Esophagus squamous epithelium (tissue), 5 donors: ENCODE measurements around the gene MATN1. TPM values are rescaled to one million over a fixed set of nuclear protein-coding genes. Genes with fewer than 3 reads are reported as not detected.

Experiments used
- DNase-seq: peaks from one replicate; lab custom pipeline; 2025; lab: John Stamatoyannopoulos, UW
- H3K27ac ChIP-seq, 4 donors: fragments of 200-600 bp; sonication (generic); one replicate each; pipeline ENCODE4 v1.5.1; 2016 to 2019; ENCODE audit warnings: mild to moderate bottlenecking in 1 of 4
- H3K27me3 ChIP-seq, 4 donors: fragments of 200-600 bp; sonication (generic); 1 replicate in 3 of 4; 2 replicates in 1 of 4; pipeline versions ENCODE4 v1.5.1 to v1.6.0; 2017 to 2021; ENCODE audit warnings: antibody characterized with exemption in 1 of 4
- H3K36me3 ChIP-seq, 3 donors: fragments of 200-600 bp; sonication (generic); one replicate each; pipeline ENCODE4 v1.5.1; 2016 to 2019
- H3K4me1 ChIP-seq, 3 donors: fragments of 200-600 bp; sonication (generic); one replicate each; pipeline ENCODE4 v1.5.1; 2017 to 2019
- H3K4me3 ChIP-seq, 4 donors: fragments of 200-600 bp; sonication (generic); 1 replicate in 3 of 4; 2 replicates in 1 of 4; pipeline ENCODE4 v1.5.1; 2016 to 2019; ENCODE audit warnings: mild to moderate bottlenecking in 2 of 4, moderate library complexity in 1 of 4
- H3K9me3 ChIP-seq, 3 donors: fragments of 200-600 bp; sonication (generic); one replicate each; pipeline ENCODE4 v1.5.1; 2016 to 2019
- POLR2A ChIP-seq, 4 donors: fragments of 450-650 bp; IDR thresholded peaks; one replicate each; pipeline ENCODE4 v1.6.1; 2017; ENCODE audit warnings: antibody characterized with exemption in 4 of 4, mild to moderate bottlenecking in 4 of 4, moderate library complexity in 3 of 4
- WGBS, 2 donors: methylation state at CpG; one replicate each; pipeline ENCODE4 v1.1.5; 2018; 5-methylcytosine and 5-hydroxymethylcytosine counted together
- intact Hi-C: fragments of 100-400 bp; cut with DNase I; formaldehyde crosslinking; loops from one replicate; pipeline ENCODE4 v1.15.0; 2022
- total RNA-seq, 4 donors: library from RNA; depleted of rRNA; stranded (reverse); fragments of >200 nt; gene quantifications; one replicate each; pipeline ENCODE4 v1.1.0, GENCODE V29; 2016
- TF ChIP-seq, protein P1 (sequence below), 6 experiments: fragments of 450-650 bp in 4 of 6; fragments of 200-600 bp in 2 of 6; sonication (generic) in 2 of 6; IDR thresholded peaks; one replicate each; pipeline ENCODE4 v1.5.1; 2016 to 2019; ENCODE audit warnings: antibody characterized with exemption in 6 of 6, mild to moderate bottlenecking in 4 of 6, moderate library complexity in 4 of 6
- donor health status: DM: yes; HTN: yes; CAD: no.

Gene MATN1
- total RNA-seq, 4 donors from 2014 or later = not detected

DNA sequence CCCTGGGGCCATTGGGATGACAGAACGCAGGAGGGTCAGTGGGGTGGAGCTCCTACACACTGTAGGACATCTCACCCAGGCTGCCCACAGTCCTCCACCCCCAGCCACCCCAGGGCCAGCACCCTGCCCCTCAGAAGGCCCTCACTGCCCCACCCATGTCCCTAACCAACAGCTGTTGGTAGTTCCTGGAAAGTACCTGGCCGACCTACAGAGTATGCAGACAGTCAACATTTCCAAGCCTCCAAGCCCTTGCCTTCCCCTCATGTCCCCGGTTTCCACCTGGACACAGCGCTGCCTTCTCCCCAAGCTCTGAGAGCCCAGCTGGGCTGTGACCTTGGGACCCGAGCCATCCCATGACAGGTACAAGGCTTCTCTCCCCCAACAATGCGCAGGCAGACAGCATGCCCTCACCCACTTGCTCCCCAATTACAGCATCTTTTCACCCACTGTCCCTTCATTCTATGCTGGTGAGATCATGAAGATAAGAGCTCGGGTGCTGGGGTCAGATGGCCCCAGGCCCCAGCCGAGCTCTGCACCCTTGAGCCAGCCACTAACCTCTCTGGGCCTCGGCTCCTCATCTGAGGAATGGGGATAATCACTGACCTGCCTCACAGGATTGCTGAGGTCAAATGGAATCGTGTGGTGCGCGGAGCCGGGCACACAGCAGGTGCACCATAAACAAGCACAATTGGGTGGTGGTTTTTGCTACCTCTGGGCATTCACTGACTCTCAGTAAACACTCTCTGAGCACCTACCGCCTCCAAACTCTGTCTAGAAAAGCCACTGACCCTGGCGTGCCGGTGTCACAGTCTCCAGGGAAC is 23.0 kb upstream of the MATN1 start:
- TF ChIP-seq, protein P1, sequence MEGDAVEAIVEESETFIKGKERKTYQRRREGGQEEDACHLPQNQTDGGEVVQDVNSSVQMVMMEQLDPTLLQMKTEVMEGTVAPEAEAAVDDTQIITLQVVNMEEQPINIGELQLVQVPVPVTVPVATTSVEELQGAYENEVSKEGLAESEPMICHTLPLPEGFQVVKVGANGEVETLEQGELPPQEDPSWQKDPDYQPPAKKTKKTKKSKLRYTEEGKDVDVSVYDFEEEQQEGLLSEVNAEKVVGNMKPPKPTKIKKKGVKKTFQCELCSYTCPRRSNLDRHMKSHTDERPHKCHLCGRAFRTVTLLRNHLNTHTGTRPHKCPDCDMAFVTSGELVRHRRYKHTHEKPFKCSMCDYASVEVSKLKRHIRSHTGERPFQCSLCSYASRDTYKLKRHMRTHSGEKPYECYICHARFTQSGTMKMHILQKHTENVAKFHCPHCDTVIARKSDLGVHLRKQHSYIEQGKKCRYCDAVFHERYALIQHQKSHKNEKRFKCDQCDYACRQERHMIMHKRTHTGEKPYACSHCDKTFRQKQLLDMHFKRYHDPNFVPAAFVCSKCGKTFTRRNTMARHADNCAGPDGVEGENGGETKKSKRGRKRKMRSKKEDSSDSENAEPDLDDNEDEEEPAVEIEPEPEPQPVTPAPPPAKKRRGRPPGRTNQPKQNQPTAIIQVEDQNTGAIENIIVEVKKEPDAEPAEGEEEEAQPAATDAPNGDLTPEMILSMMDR (IDR thresholded peaks at IDR 0.05) = no peak
- no peak for TF ChIP-seq POLR2A (IDR thresholded peaks at IDR 0.05)
- Histone ChIP-seq H3K4me3 (no peak overlapping the region), H3K27me3 (peaks cover 0 to 2% (median 0%) of the 10 kb centered on the region in 4 donors), H3K27ac (peak overlapping the region; percentile 26 to 66 (median 40)), H3K9me3 (no peaks in the 10 kb centered on the region), H3K36me3 (peaks cover 0 to 9% (median 0%) of the 10 kb centered on the region in 3 donors), H3K4me1 (peaks cover 36 to 100% (median 45%) of the 10 kb centered on the region in 3 donors)
- intact Hi-C loops = no loop called here
- 72 to 77% methylated on average over 5 to 14 of the region's 16 CpGs for WGBS, 2 donors
- no peak for DNase-seq

DNA sequence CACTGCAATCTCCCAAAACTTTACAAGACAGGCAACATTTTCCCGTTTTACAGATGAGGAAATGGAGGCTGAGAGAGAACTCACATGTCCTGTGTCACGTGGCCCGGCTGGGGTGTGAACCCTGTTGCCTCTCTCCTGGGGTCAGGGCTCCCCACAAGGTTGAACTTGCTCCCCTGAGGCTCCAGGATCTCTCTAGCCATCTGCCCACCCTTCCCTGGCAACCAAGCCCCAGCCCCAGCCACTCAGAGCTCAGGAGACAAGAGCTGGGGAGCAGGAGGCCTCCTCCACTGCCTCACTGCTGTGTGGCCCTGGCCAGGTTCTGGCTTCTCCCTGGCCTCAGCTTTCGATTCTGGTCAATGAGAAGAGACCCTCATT is 22.4 kb upstream of the MATN1 start:
- Histone ChIP-seq H3K36me3 (peaks cover 0 to 11% (median 0%) of the 10 kb centered on the region in 3 donors), H3K27me3 (peaks cover 0 to 4% (median 0%) of the 10 kb centered on the region in 4 donors), H3K4me1 (peaks cover 31 to 96% (median 45%) of the 10 kb centered on the region in 3 donors), H3K9me3 (no peaks in the 10 kb centered on the region), H3K27ac (peak overlapping the region; percentile 26 to 66 (median 40)), H3K4me3 (no peak overlapping the region)
- DNase-seq = no peak
- intact Hi-C loops = no loop called here
- whole genome bisulfite sequencing, 2 donors = 55 to 87% methylated on average over 2 to 3 of the region's 4 CpGs
- no peak for TF ChIP-seq POLR2A (IDR thresholded peaks at IDR 0.05)
- TF ChIP-seq, protein P1 (IDR thresholded peaks at IDR 0.05) = no peak

- peaks cover 0 to 11% (median 0%) of the 10 kb centered on the region in 3 donors for H3K36me3 ChIP-seq
- no peak for DNase-seq
- no peaks in the 10 kb centered on the region for H3K9me3 ChIP-seq
- H3K27me3 ChIP-seq = peaks cover 0 to 4% (median 0%) of the 10 kb centered on the region in 4 donors
- peak overlapping the region; percentile 26 to 66 (median 40) for H3K27ac ChIP-seq
- peaks cover 27 to 90% (median 40%) of the 10 kb centered on the region in 3 donors for H3K4me1 ChIP-seq
- no peak overlapping the region for H3K4me3 ChIP-seq
- no peak for TF ChIP-seq POLR2A (IDR thresholded peaks at IDR 0.05)
- TF ChIP-seq, protein P1 (IDR thresholded peaks at IDR 0.05) = no peak
- WGBS, 2 donors = 81 to 84% methylated on average over 7 to 8 of the region's 14 CpGs
- intact Hi-C loops = no loop called here
These were observed 21.9 kb upstream of the MATN1 start for GRCh38 chr1:30745156-30745833.

DNA sequence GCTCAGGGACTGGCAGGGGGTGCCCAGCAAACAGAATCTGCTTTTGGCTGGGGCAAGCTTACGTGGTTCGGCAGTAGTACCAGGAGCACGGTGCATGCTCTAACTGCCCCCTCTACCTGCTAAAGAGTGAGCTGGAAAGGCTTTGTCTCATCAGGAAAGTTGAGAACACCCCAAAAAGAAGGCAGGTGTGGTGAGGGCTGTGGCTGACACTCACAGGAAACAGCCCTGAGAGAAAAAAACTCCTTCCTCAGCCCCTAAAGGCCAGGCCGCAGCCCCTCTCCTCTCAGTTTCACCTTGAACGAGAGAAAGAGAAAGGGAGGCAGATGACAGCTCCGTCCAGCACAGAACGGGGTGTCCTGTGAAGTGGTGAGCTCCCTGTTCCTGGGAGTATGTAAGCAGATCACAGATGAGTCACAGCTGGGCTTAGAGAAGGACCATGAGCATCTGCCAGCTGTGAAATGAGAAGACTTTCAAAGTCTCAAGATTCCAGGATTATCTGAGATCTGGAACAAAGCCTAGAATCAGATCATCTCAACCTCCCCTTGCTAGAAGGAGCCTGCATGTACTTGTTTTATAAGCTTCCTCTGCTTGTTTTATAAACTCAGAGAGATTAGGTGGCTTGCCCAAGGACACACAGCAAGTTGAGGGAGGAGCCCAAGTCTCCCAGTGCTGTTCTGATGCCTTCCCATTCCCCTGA is 20.8 kb upstream of the MATN1 start:
- peaks cover 23 to 79% (median 36%) of the 10 kb centered on the region in 3 donors for H3K4me1 ChIP-seq
- no peaks in the 10 kb centered on the region for H3K9me3 ChIP-seq
- no peak for DNase-seq
- H3K36me3 ChIP-seq = peaks cover 0 to 15% (median 0%) of the 10 kb centered on the region in 3 donors
- no peak overlapping the region for H3K4me3 ChIP-seq
- TF ChIP-seq, protein P1 (IDR thresholded peaks at IDR 0.05) = no peak
- no peak for TF ChIP-seq POLR2A (IDR thresholded peaks at IDR 0.05)
- H3K27ac ChIP-seq = peak overlapping the region in 3 of 4 donors; percentile 33 to 61 (median 46)
- peaks cover 0 to 10% (median 0%) of the 10 kb centered on the region in 4 donors for H3K27me3 ChIP-seq
- intact Hi-C loops = no loop called here
- WGBS, 2 donors = 47 to 63% methylated on average over 6 of the region's 7 CpGs
